SK-N-SH (cell line): ENCODE results near the gene ME3. TPM values are rescaled to one million over a fixed set of nuclear protein-coding genes. Genes with fewer than 3 reads are reported as not detected.

ENCODE experiments used
- CTCF ChIA-PET: fragments of 300-600, 350-600 bp; formaldehyde crosslinking; extraction: SDS; loops from one replicate; lab custom pipeline; 2021; lab: Yijun Ruan, JAX
- POLR2A ChIA-PET: fragments of 350-600 bp; sonication (Branson Sonifier 250); formaldehyde crosslinking; extraction: SDS; loops from one replicate; lab custom pipeline; 2020; ENCODE audit warnings: antibody characterized with exemption, inconsistent platforms; lab: Yijun Ruan, JAX
- DNase-seq: peaks from one replicate; pipeline ENCODE4 v3.0.0; 2012
- H2AFZ ChIP-seq: fragments of 200-600 bp; sonication (generic); 2 replicates; pipeline ENCODE4 v1.8.1; 2016; ENCODE audit warnings: antibody characterized with exemption, mild to moderate bottlenecking, low read depth
- H3F3A ChIP-seq: fragments of 200-600 bp; sonication (generic); replicated peaks from 2 replicates; pipeline ENCODE3; 2016; ENCODE audit warnings: antibody characterized with exemption, mild to moderate bottlenecking; ENCODE audit not compliant: insufficient read depth
- H3K27ac ChIP-seq, 2 experiments: fragments of 200-500 bp in 1 of 2; fragments of 200-600 bp in 1 of 2; sonication (Bioruptor generic) in 1 of 2; sonication (generic), shearing (Covaris generic) in 1 of 2; 2 replicates each; pipeline versions ENCODE4 v1.5.1 to v1.6.1; 2014 to 2016; ENCODE audit warnings: low read depth in 2 of 2, inconsistent platforms in 1 of 2, low read length in 1 of 2, mild to moderate bottlenecking in 1 of 2, mixed read lengths in 1 of 2
- H3K27me3 ChIP-seq: fragments of 200-600 bp; sonication (generic), shearing (Covaris generic); 2 replicates; pipeline ENCODE4 v1.6.1; 2016; ENCODE audit warnings: mixed run types; ENCODE audit not compliant: insufficient read depth
- H3K36me3 ChIP-seq, 2 experiments: fragments of 200-500 bp in 1 of 2; fragments of 200-600 bp in 1 of 2; sonication (Bioruptor generic) in 1 of 2; sonication (generic) in 1 of 2; replicated peaks in 1 of 2; 2 replicates each; pipeline versions ENCODE3 to v1.5.1; 2014 to 2016; ENCODE audit warnings: low read length in 1 of 2, mild to moderate bottlenecking in 1 of 2; ENCODE audit not compliant: insufficient read depth in 2 of 2, control insufficient read depth in 1 of 2
- H3K4me1 ChIP-seq, 2 experiments: fragments of 200-500 bp in 1 of 2; fragments of 200-600 bp in 1 of 2; sonication (Bioruptor generic) in 1 of 2; sonication (generic), shearing (Covaris generic) in 1 of 2; 2 replicates each; pipeline versions ENCODE4 v1.5.1 to v1.6.1; 2014 to 2016; ENCODE audit warnings: low read depth in 1 of 2, low read length in 1 of 2, mixed run types in 1 of 2; ENCODE audit not compliant: insufficient read depth in 2 of 2, control insufficient read depth in 1 of 2
- H3K4me2 ChIP-seq: fragments of 200-600 bp; sonication (generic), shearing (Covaris generic); 2 replicates; pipeline ENCODE4 v1.6.1; 2017; ENCODE audit warnings: mixed run types
- H3K4me3 ChIP-seq, 2 experiments: fragments of 200-500 bp in 1 of 2; fragments of 200-600 bp in 1 of 2; sonication (Bioruptor generic) in 1 of 2; sonication (generic), shearing (Covaris generic) in 1 of 2; 2 replicates each; pipeline versions ENCODE4 v1.5.1 to v1.8.1; 2014 to 2016; ENCODE audit warnings: low read depth in 2 of 2, inconsistent platforms in 1 of 2, low read length in 1 of 2, mild to moderate bottlenecking in 1 of 2, mixed read lengths in 1 of 2, moderate library complexity in 1 of 2
- H3K79me2 ChIP-seq: fragments of 200-600 bp; sonication (generic); 2 replicates; pipeline ENCODE4 v1.8.1; 2017; ENCODE audit warnings: mild to moderate bottlenecking; ENCODE audit not compliant: insufficient read depth
- H3K9ac ChIP-seq: fragments of 200-600 bp; sonication (generic); 2 replicates; pipeline ENCODE4 v1.6.1; 2017; ENCODE audit warnings: mixed run types
- H3K9me2 ChIP-seq: fragments of 200-600 bp; sonication (generic); 2 replicates; pipeline ENCODE4 v1.6.1; 2017; ENCODE audit warnings: mixed run types
- H3K9me3 ChIP-seq: fragments of 200-600 bp; sonication (generic); 2 replicates; pipeline ENCODE4 v1.6.1; 2017; ENCODE audit warnings: mixed run types, mild to moderate bottlenecking, moderate library complexity
- H4K20me1 ChIP-seq: fragments of 200-600 bp; sonication (generic); 2 replicates; pipeline ENCODE4 v1.6.1; 2017; ENCODE audit warnings: mild to moderate bottlenecking, mixed run types; ENCODE audit not compliant: insufficient read depth
- EP300 ChIP-seq, 2 experiments: IDR thresholded peaks; 2 replicates each; pipeline versions ENCODE4 v1.4.0 to v1.6.1; 2012; ENCODE audit warnings: borderline replicate concordance in 1 of 2, low read depth in 1 of 2, low read length in 1 of 2
- EZH2phosphoT487 ChIP-seq: fragments of 200-600 bp; sonication (generic); IDR thresholded peaks from 2 replicates; pipeline ENCODE4 v1.6.1; 2017; ENCODE audit warnings: low read depth, mixed run types, mild to moderate bottlenecking, antibody characterized with exemption, moderate library complexity, borderline replicate concordance
- GABPA ChIP-seq: IDR thresholded peaks from 2 replicates; pipeline ENCODE4 v1.4.0; 2012; ENCODE audit warnings: low read depth, mild to moderate bottlenecking
- GATA2 ChIP-seq: sonication (generic); formaldehyde crosslinking; IDR thresholded peaks from 2 replicates; pipeline ENCODE4 v1.5.0; 2020; ENCODE audit warnings: mild to moderate bottlenecking, missing genetic modification reagents
- MAX ChIP-seq: IDR thresholded peaks from 2 replicates; pipeline ENCODE4 v1.4.0; 2012; ENCODE audit warnings: low read depth
- RFX5 ChIP-seq: IDR thresholded peaks from 2 replicates; pipeline ENCODE4 v1.6.1; 2012; ENCODE audit warnings: mild to moderate bottlenecking, improper control_type of control experiment, low read length
- SMC3 ChIP-seq: IDR thresholded peaks from 2 replicates; pipeline ENCODE4 v1.6.1; 2012; ENCODE audit warnings: low read depth, low read length, improper control_type of control experiment
- TEAD4 ChIP-seq: IDR thresholded peaks from 2 replicates; pipeline ENCODE4 v1.4.0; 2012; ENCODE audit warnings: mild to moderate bottlenecking, borderline replicate concordance; ENCODE audit not compliant: insufficient read depth
- USF2 ChIP-seq: fragments of 150-350 bp; IDR thresholded peaks from 2 replicates; pipeline ENCODE4 v1.6.1; 2017; ENCODE audit warnings: antibody characterized with exemption, low read length, low read depth, borderline replicate concordance
- WGBS: methylation state at CpG from one replicate; pipeline ENCODE4 v1.1.6; 2017; ENCODE audit warnings: low lambda C conversion rate; 5-methylcytosine and 5-hydroxymethylcytosine counted together
- polyA plus RNA-seq, 3 experiments: library from polyadenylated mRNA; depleted of rRNA; stranded (reverse); fragments of >200 nt; gene quantifications; 2 replicates each; pipeline ENCODE4 v1.2.3, GENCODE V29; 2012

ME3 gene
- polyA plus RNA-seq, 1 of the 3 experiments (the other 2 are of a cell fraction) = 22.0 TPM

GRCh38 chr11:86395061-86395551 is 277.3 kb downstream of the ME3 start:
- POLR2A ChIA-PET = no interaction called here
- Histone ChIP-seq H3K4me2 (no peak overlapping the region), H3K9ac (no peak overlapping the region), H3K79me2 (no peaks in the 10 kb centered on the region), H3K27me3 (no peaks in the 10 kb centered on the region), H3K27ac (no peak overlapping the region), H3K4me3 (no peak overlapping the region), H4K20me1 (no peaks in the 10 kb centered on the region), H2AFZ (no peak overlapping the region), H3K9me3 (no peaks in the 10 kb centered on the region), H3K9me2 (no peaks in the 10 kb centered on the region), H3K4me1 (peaks cover 0 to 7% of the 10 kb centered on the region in 2 experiments; a peak in 1 of 4 replicates), H3F3A (no peaks in the 10 kb centered on the region), H3K36me3 (no peaks in the 10 kb centered on the region)
- CTCF ChIA-PET = interaction anchor here (1.4 kb wide), 1 partner anchor 10 kb away, joined by 4 read pairs; no protein-coding TSS in a partner anchor
- TF ChIP-seq GABPA = no peak
- no peak for TF ChIP-seq EP300 (IDR thresholded peaks at IDR 0.05; ENCODE audit: borderline replicate concordance in 1 of 2, low read depth in 1 of 2, low read length in 1 of 2)
- TF ChIP-seq RFX5 = no peak
- no peak for TF ChIP-seq MAX
- TF ChIP-seq USF2 = no peak
- no peak for TF ChIP-seq TEAD4
- no peak for TF ChIP-seq SMC3
- no peak for TF ChIP-seq GATA2 (CRISPR knock-in tag)
- TF ChIP-seq EZH2phosphoT487 = no peak
- 79% methylated on average over 6 of the region's 6 CpGs for WGBS
- no peak for DNase-seq

Other genes with a start within 250 kb of the ME3 start
- gene PRSS23, start 127.9 kb upstream of the ME3 start, polyA plus RNA-seq (2012; rRNA removed) = 326 and 429 TPM in 2 replicates